SK-N-MC (cell line): ENCODE results near the gene SYT15B.
"Not testable (repeated sequence)": the region's sequence is repeated elsewhere in the genome, so short reads cannot be mapped to it uniquely, and the experiment has no call there.

Source experiments
- EZH2 ChIP-seq: fragments of 200-600 bp; sonication (generic); IDR thresholded peaks from one replicate; pipeline ENCODE4 v1.6.1; 2017; ENCODE audit warnings: antibody characterized with exemption
- POLR2AphosphoS5 ChIP-seq: IDR thresholded peaks from 2 replicates; pipeline ENCODE4 v1.6.1; 2012; ENCODE audit warnings: mild to moderate bottlenecking, low read depth, low read length, borderline replicate concordance

GRCh38 chr10:47751821-47752220 is 11.6 kb downstream of the SYT15B start:
- TF ChIP-seq EZH2, POLR2AphosphoS5: not testable (repeated sequence)
